HG02884 (cell line): ENCODE data around the gene KCNJ11.
"Not testable (repeated sequence)": the region's sequence is repeated elsewhere in the genome, so short reads cannot be mapped to it uniquely, and the experiment has no call there.

Experiments used
- ATAC-seq: cut with Tn5 transposase; IDR thresholded peaks from one replicate; pipeline ENCODE4 v1.9.1; 2021; ENCODE audit warnings: mild to moderate bottlenecking, moderate library complexity; ENCODE audit not compliant: unreplicated experiment

KCNJ11 gene

GRCh38 chr11:17388609-17389210, at the start of gene KCNJ11:
Gene KCNJ11 (minus strand): TSS chr11:17388659. CDS start chr11:17388091, 568 bp downstream.
- peak; percentile 29 for ATAC-seq

GRCh38 chr11:17437366-17437765, 48.9 kb upstream of the KCNJ11 start:
- ATAC-seq = no peak

- no peak for ATAC-seq
These were observed 45.6 kb upstream of the KCNJ11 start for GRCh38 chr11:17434108-17434507.

GRCh38 chr11:17432002-17432401, 43.5 kb upstream of the KCNJ11 start:
- no peak for ATAC-seq

- no peak for ATAC-seq
These were observed 42.7 kb upstream of the KCNJ11 start for GRCh38 chr11:17431139-17431538.

GRCh38 chr11:17430616-17431015, 42.2 kb upstream of the KCNJ11 start:
- no peak for ATAC-seq

GRCh38 chr11:17428925-17429324, 40.5 kb upstream of the KCNJ11 start:
- ATAC-seq = no peak

GRCh38 chr11:17428261-17428660, 39.8 kb upstream of the KCNJ11 start:
- no peak for ATAC-seq

- not testable (repeated sequence) for ATAC-seq
These were observed 37.8 kb upstream of the KCNJ11 start for GRCh38 chr11:17426233-17426632.

- ATAC-seq = no peak
These were observed 35.3 kb upstream of the KCNJ11 start for GRCh38 chr11:17423533-17424310.

- no peak for ATAC-seq
These were observed 33.3 kb upstream of the KCNJ11 start for GRCh38 chr11:17421781-17422180.

- ATAC-seq = no peak
These were observed 30.1 kb upstream of the KCNJ11 start for GRCh38 chr11:17418444-17419081.

- no peak for ATAC-seq
These were observed 28.0 kb upstream of the KCNJ11 start for GRCh38 chr11:17416492-17416891.

- no peak for ATAC-seq
These were observed 27.2 kb upstream of the KCNJ11 start for GRCh38 chr11:17415523-17416104.

- ATAC-seq = no peak
These were observed 26.5 kb upstream of the KCNJ11 start for GRCh38 chr11:17414992-17415391.

- no peak for ATAC-seq
These were observed 25.9 kb upstream of the KCNJ11 start for GRCh38 chr11:17414317-17414737.

GRCh38 chr11:17413414-17414316, 25.2 kb upstream of the KCNJ11 start:
- no peak for ATAC-seq

- ATAC-seq = no peak
These were observed 24.2 kb upstream of the KCNJ11 start for GRCh38 chr11:17412488-17413180.

GRCh38 chr11:17411418-17411817, 23.0 kb upstream of the KCNJ11 start:
- ATAC-seq = no peak
